SK-N-MC (cell line): ENCODE measurements around the gene DEFB110.

Source experiments
- EZH2 ChIP-seq: fragments of 200-600 bp; sonication (generic); IDR thresholded peaks from one replicate; pipeline ENCODE4 v1.6.1; 2017; ENCODE audit warnings: antibody characterized with exemption
- FOXP2 ChIP-seq: optimal IDR thresholded peaks from 2 replicates; pipeline ENCODE3; 2011; ENCODE audit warnings: mild to moderate bottlenecking, moderate library complexity; ENCODE audit not compliant: insufficient read depth; ENCODE audit errors: extremely low read length, control extremely low read depth
- POLR2AphosphoS5 ChIP-seq: IDR thresholded peaks from 2 replicates; pipeline ENCODE4 v1.6.1; 2012; ENCODE audit warnings: mild to moderate bottlenecking, low read depth, low read length, borderline replicate concordance

GRCh38 chr6:49995278-49995677 is 26.5 kb downstream of the DEFB110 start:
- TF ChIP-seq POLR2AphosphoS5 (no peak), EZH2 (no peak), FOXP2 (no peak)
